ENCODE data around the gene LRRC18.
A peak's percentile ranks its signal among the peaks of the same experiment; 100 is the strongest.

LRRC18 gene

GRCh38 chr10:48890888-48891850 lies 48.5 kb downstream of the LRRC18 start:
- no peak overlapping the region for H3K27ac ChIP-seq (replicated peaks)

DNA sequence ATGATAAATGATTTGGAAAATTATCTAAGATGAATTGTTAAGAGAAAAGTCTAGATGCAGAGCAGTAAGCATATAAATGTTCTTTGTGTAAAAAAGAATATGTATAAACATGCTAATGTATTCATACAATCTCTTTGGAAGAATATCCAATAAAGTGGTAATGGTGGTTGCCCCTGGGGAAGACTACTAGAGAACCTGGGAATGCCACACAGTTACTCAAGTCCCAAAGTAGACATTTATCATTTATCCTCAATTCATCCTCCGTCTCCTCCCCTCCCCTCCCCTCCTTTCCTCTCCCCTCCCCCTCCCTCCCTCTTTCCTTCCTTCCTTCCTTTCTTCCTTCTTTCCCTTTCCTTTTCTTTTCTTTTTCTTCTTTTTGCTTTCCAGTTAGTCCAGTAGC lies 51.7 kb downstream of the LRRC18 start:
- H3K27ac ChIP-seq (replicated peaks), result no peak overlapping the region
- TF ChIP-seq GABPA (IDR thresholded peaks at IDR 0.05; ENCODE audit: low read depth) (no peak), POLR2AphosphoS5 (IDR thresholded peaks at IDR 0.05; ENCODE audit: low read depth) (no peak), SPI1 (IDR thresholded peaks at IDR 0.05; ENCODE audit: borderline replicate concordance, low read depth) (no peak)
- TF ChIP-seq, protein P1, sequence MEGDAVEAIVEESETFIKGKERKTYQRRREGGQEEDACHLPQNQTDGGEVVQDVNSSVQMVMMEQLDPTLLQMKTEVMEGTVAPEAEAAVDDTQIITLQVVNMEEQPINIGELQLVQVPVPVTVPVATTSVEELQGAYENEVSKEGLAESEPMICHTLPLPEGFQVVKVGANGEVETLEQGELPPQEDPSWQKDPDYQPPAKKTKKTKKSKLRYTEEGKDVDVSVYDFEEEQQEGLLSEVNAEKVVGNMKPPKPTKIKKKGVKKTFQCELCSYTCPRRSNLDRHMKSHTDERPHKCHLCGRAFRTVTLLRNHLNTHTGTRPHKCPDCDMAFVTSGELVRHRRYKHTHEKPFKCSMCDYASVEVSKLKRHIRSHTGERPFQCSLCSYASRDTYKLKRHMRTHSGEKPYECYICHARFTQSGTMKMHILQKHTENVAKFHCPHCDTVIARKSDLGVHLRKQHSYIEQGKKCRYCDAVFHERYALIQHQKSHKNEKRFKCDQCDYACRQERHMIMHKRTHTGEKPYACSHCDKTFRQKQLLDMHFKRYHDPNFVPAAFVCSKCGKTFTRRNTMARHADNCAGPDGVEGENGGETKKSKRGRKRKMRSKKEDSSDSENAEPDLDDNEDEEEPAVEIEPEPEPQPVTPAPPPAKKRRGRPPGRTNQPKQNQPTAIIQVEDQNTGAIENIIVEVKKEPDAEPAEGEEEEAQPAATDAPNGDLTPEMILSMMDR (IDR thresholded peaks at IDR 0.05; ENCODE audit: insufficient read depth, low read length), result no peak
- TF ChIP-seq, protein P2, sequence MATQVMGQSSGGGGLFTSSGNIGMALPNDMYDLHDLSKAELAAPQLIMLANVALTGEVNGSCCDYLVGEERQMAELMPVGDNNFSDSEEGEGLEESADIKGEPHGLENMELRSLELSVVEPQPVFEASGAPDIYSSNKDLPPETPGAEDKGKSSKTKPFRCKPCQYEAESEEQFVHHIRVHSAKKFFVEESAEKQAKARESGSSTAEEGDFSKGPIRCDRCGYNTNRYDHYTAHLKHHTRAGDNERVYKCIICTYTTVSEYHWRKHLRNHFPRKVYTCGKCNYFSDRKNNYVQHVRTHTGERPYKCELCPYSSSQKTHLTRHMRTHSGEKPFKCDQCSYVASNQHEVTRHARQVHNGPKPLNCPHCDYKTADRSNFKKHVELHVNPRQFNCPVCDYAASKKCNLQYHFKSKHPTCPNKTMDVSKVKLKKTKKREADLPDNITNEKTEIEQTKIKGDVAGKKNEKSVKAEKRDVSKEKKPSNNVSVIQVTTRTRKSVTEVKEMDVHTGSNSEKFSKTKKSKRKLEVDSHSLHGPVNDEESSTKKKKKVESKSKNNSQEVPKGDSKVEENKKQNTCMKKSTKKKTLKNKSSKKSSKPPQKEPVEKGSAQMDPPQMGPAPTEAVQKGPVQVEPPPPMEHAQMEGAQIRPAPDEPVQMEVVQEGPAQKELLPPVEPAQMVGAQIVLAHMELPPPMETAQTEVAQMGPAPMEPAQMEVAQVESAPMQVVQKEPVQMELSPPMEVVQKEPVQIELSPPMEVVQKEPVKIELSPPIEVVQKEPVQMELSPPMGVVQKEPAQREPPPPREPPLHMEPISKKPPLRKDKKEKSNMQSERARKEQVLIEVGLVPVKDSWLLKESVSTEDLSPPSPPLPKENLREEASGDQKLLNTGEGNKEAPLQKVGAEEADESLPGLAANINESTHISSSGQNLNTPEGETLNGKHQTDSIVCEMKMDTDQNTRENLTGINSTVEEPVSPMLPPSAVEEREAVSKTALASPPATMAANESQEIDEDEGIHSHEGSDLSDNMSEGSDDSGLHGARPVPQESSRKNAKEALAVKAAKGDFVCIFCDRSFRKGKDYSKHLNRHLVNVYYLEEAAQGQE (IDR thresholded peaks at IDR 0.05; ENCODE audit: insufficient replicate concordance, low read depth), result no peak
- H3K4me3 ChIP-seq (replicated peaks; ENCODE audit: insufficient read depth, low read length), result no peak overlapping the region
- H3K27me3 ChIP-seq (ENCODE audit: insufficient read depth, poor library complexity, severe bottlenecking), result no peaks in the 10 kb centered on the region
- DNase-seq (ENCODE audit: low read depth in 1 of 2, low spot score in 1 of 2), result no peak

More at GRCh38 chr10:48890888-48891850, 48.5 kb downstream of the LRRC18 start:
- DNase-seq (ENCODE audit: low read depth in 1 of 2, low spot score in 1 of 2), result no peak
- Histone ChIP-seq H3K4me3 (replicated peaks; ENCODE audit: insufficient read depth, low read length) (no peak overlapping the region), H3K27me3 (ENCODE audit: insufficient read depth, poor library complexity, severe bottlenecking) (no peaks in the 10 kb centered on the region)
- TF ChIP-seq POLR2AphosphoS5 (IDR thresholded peaks at IDR 0.05; ENCODE audit: low read depth), result no peak
- no peak for TF ChIP-seq GABPA (IDR thresholded peaks at IDR 0.05; ENCODE audit: low read depth)
- no peak for TF ChIP-seq SPI1 (IDR thresholded peaks at IDR 0.05; ENCODE audit: borderline replicate concordance, low read depth)
- TF ChIP-seq, protein P1 (IDR thresholded peaks at IDR 0.05; ENCODE audit: insufficient read depth, low read length), result no peak
- TF ChIP-seq, protein P2 (IDR thresholded peaks at IDR 0.05; ENCODE audit: insufficient replicate concordance, low read depth), result no peak

DNA sequence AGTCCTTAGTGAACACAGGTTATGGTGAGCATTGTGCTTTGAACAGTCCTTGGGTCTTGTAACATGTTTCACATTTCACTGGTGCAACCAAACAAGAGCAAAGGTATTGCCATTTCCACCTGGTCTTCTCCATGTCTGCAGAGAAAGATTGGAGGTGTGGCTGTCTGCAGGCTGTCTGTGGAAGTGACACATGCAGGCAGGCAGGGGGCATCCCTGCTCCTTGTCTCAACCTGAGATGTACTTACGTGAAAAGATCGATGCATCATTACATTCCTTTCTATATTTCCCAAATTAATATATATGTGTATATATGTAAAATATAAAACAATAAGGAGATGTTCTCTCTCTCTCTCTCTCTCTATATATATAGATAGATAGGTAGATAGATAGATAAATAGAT lies 54.3 kb downstream of the LRRC18 start:
- TF ChIP-seq, protein P2 (IDR thresholded peaks at IDR 0.05; ENCODE audit: insufficient replicate concordance, low read depth), result no peak
- TF ChIP-seq POLR2AphosphoS5 (IDR thresholded peaks at IDR 0.05; ENCODE audit: low read depth), result no peak
- no peak for TF ChIP-seq SPI1 (IDR thresholded peaks at IDR 0.05; ENCODE audit: borderline replicate concordance, low read depth)
- TF ChIP-seq, protein P1 (IDR thresholded peaks at IDR 0.05; ENCODE audit: insufficient read depth, low read length), result no peak
- TF ChIP-seq GABPA (IDR thresholded peaks at IDR 0.05; ENCODE audit: low read depth), result no peak
- DNase-seq (ENCODE audit: low read depth in 1 of 2, low spot score in 1 of 2), result peak in 1 of 2 experiments; percentile 11
- H3K27me3 ChIP-seq (ENCODE audit: insufficient read depth, poor library complexity, severe bottlenecking), result no peaks in the 10 kb centered on the region
- no peak overlapping the region for H3K4me3 ChIP-seq (replicated peaks; ENCODE audit: insufficient read depth, low read length)
- H3K27ac ChIP-seq (replicated peaks), result no peak overlapping the region

Measured in HL-60 (cell line).